ENCODE results near the gene IMMT. TPM values are rescaled to one million over a fixed set of nuclear protein-coding genes. Genes with fewer than 3 reads are reported as not detected.
A peak's percentile ranks its signal among the peaks of the same experiment; 100 is the strongest.

IMMT gene
- total and polyA plus RNA-seq, 2 donors (not counting 3 experiments of a cell fraction or from before 2014, with no cell fraction given), result 35.6 to 112 TPM

- intact Hi-C loops (cut with micrococcal nuclease), result no loop called here
- H3K4me1 ChIP-seq (ENCODE audit: control insufficient read depth, extremely low read depth, insufficient read depth, low read length), result peaks cover 7% of the 10 kb centered on the region
- ChIA-PET POLR2A (interaction anchor here (1.0 kb wide), 1 partner anchor 216 kb away, joined by 3 read pairs; the partner anchor contains the start of gene KDM3A), CTCF (interaction anchor here (1.1 to 2.1 kb wide), 7 partner anchors 11 to 149 kb away, joined by 4 to 13 read pairs (median 6); no protein-coding TSS in a partner anchor)
- H3K9me3 ChIP-seq (replicated peaks; ENCODE audit: control insufficient read depth, insufficient read depth, low read length), result no peaks in the 10 kb centered on the region
- no TSS peak for BruUV-seq (replicated peaks)
- peak; percentile 76 for DNase-seq (ENCODE audit: low read depth, low spot score)
- H3K36me3 ChIP-seq (ENCODE audit: control insufficient read depth in 2 of 2, extremely low read depth in 1 of 2, insufficient read depth in 2 of 2, low read length in 2 of 2), result no peaks in the 10 kb centered on the region
- no peaks in the 10 kb centered on the region for H4K20me1 ChIP-seq (replicated peaks; ENCODE audit: control insufficient read depth, extremely low read depth, insufficient read depth, low read length)
- no peaks in the 10 kb centered on the region for H3K9me1 ChIP-seq (replicated peaks; ENCODE audit: control insufficient read depth, extremely low read depth, insufficient read depth, low read length)
- H3K4me3 ChIP-seq (replicated peaks in 1 of 3; ENCODE audit: insufficient read depth in 1 of 3, low read depth in 1 of 3, low read length in 3 of 3), result no peak overlapping the region
- H3K9ac ChIP-seq (replicated peaks; ENCODE audit: extremely low read depth, insufficient read depth, low read length), result no peak overlapping the region
- peak overlapping the region; percentile 37 for H3K27ac ChIP-seq (ENCODE audit: insufficient read depth, low read depth, low read length)
- H2AFZ ChIP-seq (ENCODE audit: low read depth, low read length), result peak overlapping the region; percentile 98
- no peaks in the 10 kb centered on the region for H3K27me3 ChIP-seq (ENCODE audit: control insufficient read depth in 2 of 2, insufficient read depth in 2 of 2, low read length in 2 of 2)
- H3K4me2 ChIP-seq (ENCODE audit: insufficient read depth, low read length), result peak overlapping the region; percentile 3
- TF ChIP-seq POLR2A (IDR thresholded peaks at IDR 0.05; ENCODE audit: low read depth, low read length) (no peak), CTCF (IDR thresholded peaks at IDR 0.05; ENCODE audit: extremely low read depth in 1 of 2, insufficient read depth in 1 of 2, low read depth in 1 of 2, low read length in 2 of 2) (peak in 1 of 2 donors; percentile 7)
- H3K79me2 ChIP-seq (ENCODE audit: control insufficient read depth, insufficient read depth, low read length), result no peaks in the 10 kb centered on the region
- dilution Hi-C loops (cut with MboI; ENCODE audit: extremely low pct_ligation_motif_present, low sequenced_read_pairs), result no loop called here
- peak; percentile 91 for FAIRE-seq
Measured at GRCh38 chr2:86225581-86225980, 30.3 kb upstream of the IMMT start.

- Histone ChIP-seq H3K27me3 (ENCODE audit: control insufficient read depth in 2 of 2, insufficient read depth in 2 of 2, low read length in 2 of 2) (no peaks in the 10 kb centered on the region), H3K79me2 (ENCODE audit: control insufficient read depth, insufficient read depth, low read length) (no peaks in the 10 kb centered on the region), H3K9ac (replicated peaks; ENCODE audit: extremely low read depth, insufficient read depth, low read length) (no peak overlapping the region), H4K20me1 (replicated peaks; ENCODE audit: control insufficient read depth, extremely low read depth, insufficient read depth, low read length) (no peaks in the 10 kb centered on the region), H3K36me3 (ENCODE audit: control insufficient read depth in 2 of 2, extremely low read depth in 1 of 2, insufficient read depth in 2 of 2, low read length in 2 of 2) (no peaks in the 10 kb centered on the region), H2AFZ (ENCODE audit: low read depth, low read length) (peak overlapping the region; percentile 11), H3K4me3 (replicated peaks in 1 of 3; ENCODE audit: insufficient read depth in 1 of 3, low read depth in 1 of 3, low read length in 3 of 3) (no peak overlapping the region), H3K9me3 (replicated peaks; ENCODE audit: control insufficient read depth, insufficient read depth, low read length) (no peaks in the 10 kb centered on the region), H3K4me1 (ENCODE audit: control insufficient read depth, extremely low read depth, insufficient read depth, low read length) (peaks cover 7% of the 10 kb centered on the region), H3K4me2 (ENCODE audit: insufficient read depth, low read length) (no peak overlapping the region), H3K9me1 (replicated peaks; ENCODE audit: control insufficient read depth, extremely low read depth, insufficient read depth, low read length) (no peaks in the 10 kb centered on the region), H3K27ac (ENCODE audit: insufficient read depth, low read depth, low read length) (peak overlapping the region; percentile 37)
- TSS peak; percentile 76 for BruUV-seq (replicated peaks)
- CTCF ChIA-PET, result interaction anchor here (1.1 to 2.1 kb wide), 7 partner anchors 11 to 150 kb away, joined by 4 to 13 read pairs (median 6); no protein-coding TSS in a partner anchor
- POLR2A ChIA-PET, result interaction anchor here (1.0 kb wide), 1 partner anchor 217 kb away, joined by 3 read pairs; the partner anchor contains the start of gene KDM3A
- dilution Hi-C loops (cut with MboI; ENCODE audit: extremely low pct_ligation_motif_present, low sequenced_read_pairs) (no loop called here), intact Hi-C loops (cut with micrococcal nuclease) (loop anchor here (5.0 kb wide), 1 partner anchor 73 kb away; no protein-coding TSS in a partner anchor)
- TF ChIP-seq MYC (IDR thresholded peaks at IDR 0.05; ENCODE audit: low read depth, low read length) (no peak), POLR2AphosphoS5 (IDR thresholded peaks at IDR 0.05; ENCODE audit: insufficient read depth, low read depth, low read length) (no peak), CTCF (IDR thresholded peaks at IDR 0.05; ENCODE audit: extremely low read depth in 1 of 2, insufficient read depth in 1 of 2, low read depth in 1 of 2, low read length in 2 of 2) (no peak), GATA2 (IDR thresholded peaks at IDR 0.05; ENCODE audit: insufficient read depth, insufficient read length, low read depth, low read length) (no peak), FOS (IDR thresholded peaks at IDR 0.05; ENCODE audit: borderline replicate concordance, insufficient read depth, low read length) (no peak)
- DNase-seq (ENCODE audit: low read depth, low spot score), result no peak
- no peak for FAIRE-seq
Measured at GRCh38 chr2:86224645-86225355, 29.5 kb upstream of the IMMT start.

Measured in endothelial cell of umbilical vein (primary cell).